ENCODE data around the gene PLA2G7. TPM values are rescaled to one million over a fixed set of nuclear protein-coding genes. Genes with fewer than 3 reads are reported as not detected.

PLA2G7 gene
- polyA plus RNA-seq, 1 donor from 2014 or later = 0.35 TPM

DNA sequence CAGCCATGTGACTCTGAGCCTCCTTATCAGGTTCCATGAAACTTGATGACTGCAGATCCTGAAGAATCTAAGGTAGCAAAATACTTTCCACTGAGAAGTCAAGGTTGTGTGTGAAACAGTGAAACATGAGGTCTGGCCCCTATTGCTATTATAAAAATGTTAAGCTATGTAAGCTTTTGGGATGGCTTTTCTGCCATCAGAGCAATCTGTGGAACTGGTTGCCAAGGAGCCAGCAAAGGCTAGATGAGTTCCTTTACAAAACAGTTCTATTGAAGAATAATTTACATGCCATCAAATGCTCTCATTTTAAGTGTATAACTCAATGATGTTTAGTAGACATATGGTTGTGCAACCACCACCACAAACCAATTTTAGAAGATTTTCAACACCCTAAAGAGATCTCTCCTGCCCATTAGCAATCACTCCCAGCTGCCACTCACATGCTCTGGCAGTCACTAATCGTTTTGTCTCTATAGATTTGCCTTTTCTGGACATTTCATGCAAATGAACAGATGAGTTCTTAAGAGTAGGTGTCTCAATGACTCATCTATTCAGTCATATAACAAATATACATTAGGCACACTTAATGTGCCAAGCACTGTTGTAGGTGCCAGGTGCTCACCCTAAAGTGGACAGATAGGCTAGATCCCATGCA, 38.2 kb upstream of the PLA2G7 start:
- Histone ChIP-seq H3K9me3 (ENCODE audit: low read length) (no peaks in the 10 kb centered on the region), H3K9ac (ENCODE audit: low read length) (no peak overlapping the region), H3K27me3 (ENCODE audit: insufficient read depth, low read depth, low read length) (no peaks in the 10 kb centered on the region), H4K20me1 (ENCODE audit: insufficient read depth) (no peaks in the 10 kb centered on the region), H3F3A (ENCODE audit: insufficient read depth, low read length, poor library complexity, severe bottlenecking) (no peaks in the 10 kb centered on the region), H3K27ac (ENCODE audit: low read length) (no peak overlapping the region), H2AFZ (ENCODE audit: low read depth, low read length) (no peak overlapping the region), H3K79me2 (replicated peaks; ENCODE audit: insufficient read depth, low read length) (no peaks in the 10 kb centered on the region), H3K9me2 (ENCODE audit: insufficient read depth, low read length) (no peaks in the 10 kb centered on the region), H3K36me3 (ENCODE audit: insufficient read depth, low read length) (no peaks in the 10 kb centered on the region), H3K4me2 (ENCODE audit: low read length) (no peak overlapping the region), H3K4me3 (ENCODE audit: low read length) (no peak overlapping the region)
- TF ChIP-seq POLR2AphosphoS5 (IDR thresholded peaks at IDR 0.05) (no peak), TAF1 (IDR thresholded peaks at IDR 0.05; ENCODE audit: low read depth) (no peak), RAD21 (conservative IDR thresholded peaks at IDR 0.05) (no peak), EP300 (conservative IDR thresholded peaks at IDR 0.05; ENCODE audit: poor library complexity, severe bottlenecking) (no peak), REST (IDR thresholded peaks at IDR 0.05; ENCODE audit: borderline replicate concordance) (no peak)

GRCh38 chr6:46772762-46773161, 37.6 kb upstream of the PLA2G7 start:
- no peaks in the 10 kb centered on the region for H3K36me3 ChIP-seq (ENCODE audit: insufficient read depth, low read length)
- H3K79me2 ChIP-seq (replicated peaks; ENCODE audit: insufficient read depth, low read length) = no peaks in the 10 kb centered on the region
- H3K27me3 ChIP-seq (ENCODE audit: insufficient read depth, low read depth, low read length) = no peaks in the 10 kb centered on the region
- no peak overlapping the region for H3K4me2 ChIP-seq (ENCODE audit: low read length)
- no peaks in the 10 kb centered on the region for H3K9me3 ChIP-seq (ENCODE audit: low read length)
- H3F3A ChIP-seq (ENCODE audit: insufficient read depth, low read length, poor library complexity, severe bottlenecking) = no peaks in the 10 kb centered on the region
- no peaks in the 10 kb centered on the region for H3K9me2 ChIP-seq (ENCODE audit: insufficient read depth, low read length)
- no peak overlapping the region for H2AFZ ChIP-seq (ENCODE audit: low read depth, low read length)
- TF ChIP-seq SMC3 (conservative IDR thresholded peaks at IDR 0.05; ENCODE audit: poor library complexity) = no peak
- H3K27ac ChIP-seq (ENCODE audit: low read length) = no peak overlapping the region
- H3K4me3 ChIP-seq (ENCODE audit: low read length) = no peak overlapping the region
- no peak overlapping the region for H3K9ac ChIP-seq (ENCODE audit: low read length)
- no peaks in the 10 kb centered on the region for H4K20me1 ChIP-seq (ENCODE audit: insufficient read depth)

GRCh38 chr6:46772016-46772415, 36.8 kb upstream of the PLA2G7 start:
- H3K9ac ChIP-seq (ENCODE audit: low read length) = no peak overlapping the region
- H3F3A ChIP-seq (ENCODE audit: insufficient read depth, low read length, poor library complexity, severe bottlenecking) = no peaks in the 10 kb centered on the region
- no peaks in the 10 kb centered on the region for H3K36me3 ChIP-seq (ENCODE audit: insufficient read depth, low read length)
- H3K9me2 ChIP-seq (ENCODE audit: insufficient read depth, low read length) = no peaks in the 10 kb centered on the region
- no peaks in the 10 kb centered on the region for H3K9me3 ChIP-seq (ENCODE audit: low read length)
- no peaks in the 10 kb centered on the region for H3K79me2 ChIP-seq (replicated peaks; ENCODE audit: insufficient read depth, low read length)
- TF ChIP-seq RAD21 (conservative IDR thresholded peaks at IDR 0.05) (no peak), TAF1 (IDR thresholded peaks at IDR 0.05; ENCODE audit: low read depth) (no peak), SMC3 (conservative IDR thresholded peaks at IDR 0.05; ENCODE audit: poor library complexity) (no peak), EP300 (conservative IDR thresholded peaks at IDR 0.05; ENCODE audit: poor library complexity, severe bottlenecking) (no peak), REST (IDR thresholded peaks at IDR 0.05; ENCODE audit: borderline replicate concordance) (no peak), MXI1 (conservative IDR thresholded peaks at IDR 0.05; ENCODE audit: poor library complexity, severe bottlenecking) (no peak), EZH2 (IDR thresholded peaks at IDR 0.05; ENCODE audit: borderline replicate concordance, insufficient read depth, low read length, poor library complexity, severe bottlenecking) (no peak), POLR2AphosphoS5 (IDR thresholded peaks at IDR 0.05) (no peak)
- TF ChIP-seq, protein P1, sequence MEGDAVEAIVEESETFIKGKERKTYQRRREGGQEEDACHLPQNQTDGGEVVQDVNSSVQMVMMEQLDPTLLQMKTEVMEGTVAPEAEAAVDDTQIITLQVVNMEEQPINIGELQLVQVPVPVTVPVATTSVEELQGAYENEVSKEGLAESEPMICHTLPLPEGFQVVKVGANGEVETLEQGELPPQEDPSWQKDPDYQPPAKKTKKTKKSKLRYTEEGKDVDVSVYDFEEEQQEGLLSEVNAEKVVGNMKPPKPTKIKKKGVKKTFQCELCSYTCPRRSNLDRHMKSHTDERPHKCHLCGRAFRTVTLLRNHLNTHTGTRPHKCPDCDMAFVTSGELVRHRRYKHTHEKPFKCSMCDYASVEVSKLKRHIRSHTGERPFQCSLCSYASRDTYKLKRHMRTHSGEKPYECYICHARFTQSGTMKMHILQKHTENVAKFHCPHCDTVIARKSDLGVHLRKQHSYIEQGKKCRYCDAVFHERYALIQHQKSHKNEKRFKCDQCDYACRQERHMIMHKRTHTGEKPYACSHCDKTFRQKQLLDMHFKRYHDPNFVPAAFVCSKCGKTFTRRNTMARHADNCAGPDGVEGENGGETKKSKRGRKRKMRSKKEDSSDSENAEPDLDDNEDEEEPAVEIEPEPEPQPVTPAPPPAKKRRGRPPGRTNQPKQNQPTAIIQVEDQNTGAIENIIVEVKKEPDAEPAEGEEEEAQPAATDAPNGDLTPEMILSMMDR (IDR thresholded peaks at IDR 0.05; ENCODE audit: poor library complexity, severe bottlenecking) = no peak
- H3K4me3 ChIP-seq (ENCODE audit: low read length) = no peak overlapping the region
- H3K4me2 ChIP-seq (ENCODE audit: low read length) = no peak overlapping the region
- H3K27me3 ChIP-seq (ENCODE audit: insufficient read depth, low read depth, low read length) = no peaks in the 10 kb centered on the region
- no peaks in the 10 kb centered on the region for H4K20me1 ChIP-seq (ENCODE audit: insufficient read depth)
- no peak overlapping the region for H2AFZ ChIP-seq (ENCODE audit: low read depth, low read length)
- no peak overlapping the region for H3K27ac ChIP-seq (ENCODE audit: low read length)

Measured in neural cell (in vitro differentiated cells).